Stomach smooth muscle (tissue), 2 donors: ENCODE data around the gene SUFU.
A peak's percentile ranks its signal among the peaks of the same experiment; 100 is the strongest.

ENCODE experiments used
- H3K27ac ChIP-seq: one replicate; pipeline ENCODE4 v1.7.0; 2013; ENCODE audit warnings: mild to moderate bottlenecking, low read length, inconsistent platforms
- H3K27me3 ChIP-seq, 2 donors: one replicate each; pipeline ENCODE4 v1.7.0; 2013; ENCODE audit warnings: low read length in 2 of 2; ENCODE audit not compliant: insufficient read depth in 2 of 2, control insufficient read depth in 1 of 2
- H3K36me3 ChIP-seq, 2 donors: one replicate each; pipeline ENCODE4 v1.7.0; 2013; ENCODE audit warnings: low read length in 2 of 2; ENCODE audit not compliant: control insufficient read depth in 2 of 2, insufficient read depth in 2 of 2
- H3K4me1 ChIP-seq: one replicate; pipeline ENCODE4 v1.7.0; 2013; ENCODE audit warnings: low read length; ENCODE audit not compliant: control insufficient read depth, insufficient read depth
- H3K4me3 ChIP-seq, 2 donors: one replicate each; pipeline ENCODE4 v1.7.0; 2013; ENCODE audit warnings: low read length in 2 of 2
- H3K9ac ChIP-seq, 2 donors: one replicate each; pipeline ENCODE4 v1.7.0; 2013; ENCODE audit warnings: low read length in 2 of 2, mild to moderate bottlenecking in 1 of 2
- H3K9me3 ChIP-seq, 2 donors: one replicate each; pipeline ENCODE4 v1.7.0; 2013; ENCODE audit warnings: low read length in 2 of 2; ENCODE audit not compliant: control insufficient read depth in 2 of 2
- donor health status: healthy.
- donor health status: Pancreatic carcinoma.

The SUFU gene

GRCh38 chr10:102617816-102618215, 114.0 kb downstream of the SUFU start:
- Histone ChIP-seq H3K9ac (peak overlapping the region in 1 of 2 donors; percentile 2), H3K9me3 (no peaks in the 10 kb centered on the region), H3K27me3 (no peaks in the 10 kb centered on the region), H3K4me3 (no peak overlapping the region), H3K27ac (peak overlapping the region; percentile 64), H3K36me3 (peaks cover 5 to 9% of the 10 kb centered on the region in 2 donors), H3K4me1 (peaks cover 76% of the 10 kb centered on the region)

GRCh38 chr10:102619281-102619981, 115.7 kb downstream of the SUFU start:
- H3K4me1 ChIP-seq, result peaks cover 72% of the 10 kb centered on the region
- peaks cover 5 to 9% of the 10 kb centered on the region in 2 donors for H3K36me3 ChIP-seq
- no peaks in the 10 kb centered on the region for H3K9me3 ChIP-seq
- H3K27me3 ChIP-seq, result no peaks in the 10 kb centered on the region
- H3K27ac ChIP-seq, result peak overlapping the region; percentile 64
- H3K9ac ChIP-seq, result no peak overlapping the region
- H3K4me3 ChIP-seq, result peak overlapping the region in 1 of 2 donors; percentile 35

- Histone ChIP-seq H3K36me3 (peaks cover 5 to 9% of the 10 kb centered on the region in 2 donors), H3K27ac (peak overlapping the region; percentile 60), H3K4me3 (peak overlapping the region in 1 of 2 donors; percentile 35), H3K9me3 (no peaks in the 10 kb centered on the region), H3K9ac (no peak overlapping the region), H3K27me3 (no peaks in the 10 kb centered on the region), H3K4me1 (peaks cover 74% of the 10 kb centered on the region)
Observed at GRCh38 chr10:102620138-102620590, 116.4 kb downstream of the SUFU start.

GRCh38 chr10:102620591-102621442, 117.0 kb downstream of the SUFU start:
- no peaks in the 10 kb centered on the region for H3K9me3 ChIP-seq
- no peak overlapping the region for H3K4me3 ChIP-seq
- H3K27ac ChIP-seq, result peak overlapping the region; percentile 60
- H3K9ac ChIP-seq, result no peak overlapping the region
- H3K27me3 ChIP-seq, result no peaks in the 10 kb centered on the region
- peaks cover 5 to 9% of the 10 kb centered on the region in 2 donors for H3K36me3 ChIP-seq
- peaks cover 74% of the 10 kb centered on the region for H3K4me1 ChIP-seq

- H3K9me3 ChIP-seq, result no peaks in the 10 kb centered on the region
- peak overlapping the region; percentile 60 for H3K27ac ChIP-seq
- no peak overlapping the region for H3K9ac ChIP-seq
- peaks cover 2 to 9% of the 10 kb centered on the region in 2 donors for H3K36me3 ChIP-seq
- H3K27me3 ChIP-seq, result no peaks in the 10 kb centered on the region
- peak overlapping the region in 1 of 2 donors; percentile 40 for H3K4me3 ChIP-seq
- peaks cover 76% of the 10 kb centered on the region for H3K4me1 ChIP-seq
Observed at GRCh38 chr10:102621443-102622325, 117.9 kb downstream of the SUFU start.

- Histone ChIP-seq H3K36me3 (no peaks in the 10 kb centered on the region), H3K9ac (no peak overlapping the region), H3K4me3 (no peak overlapping the region), H3K27me3 (no peaks in the 10 kb centered on the region), H3K9me3 (no peaks in the 10 kb centered on the region), H3K4me1 (peaks cover 84% of the 10 kb centered on the region), H3K27ac (peak overlapping the region; percentile 98)
Observed at GRCh38 chr10:102624094-102624493, 120.3 kb downstream of the SUFU start.

- Histone ChIP-seq H3K9ac (peak overlapping the region in 1 of 2 donors; percentile 5), H3K4me1 (peaks cover 83% of the 10 kb centered on the region), H3K27ac (peak overlapping the region; percentile 98), H3K36me3 (no peaks in the 10 kb centered on the region), H3K4me3 (peak overlapping the region in 1 of 2 donors; percentile 1), H3K27me3 (no peaks in the 10 kb centered on the region), H3K9me3 (no peaks in the 10 kb centered on the region)
Observed at GRCh38 chr10:102624751-102625645, 121.2 kb downstream of the SUFU start.

- Histone ChIP-seq H3K27ac (peak overlapping the region; percentile 98), H3K27me3 (no peaks in the 10 kb centered on the region), H3K9ac (no peak overlapping the region), H3K4me3 (no peak overlapping the region), H3K36me3 (peaks cover 0 to 2% of the 10 kb centered on the region in 2 donors), H3K4me1 (peaks cover 76% of the 10 kb centered on the region), H3K9me3 (no peaks in the 10 kb centered on the region)
Observed at GRCh38 chr10:102626026-102626685, 122.4 kb downstream of the SUFU start.

- Histone ChIP-seq H3K27ac (peak overlapping the region; percentile 98), H3K9me3 (no peaks in the 10 kb centered on the region), H3K27me3 (no peaks in the 10 kb centered on the region), H3K4me1 (peaks cover 71% of the 10 kb centered on the region), H3K4me3 (peak overlapping the region; percentile 3 to 42), H3K36me3 (peaks cover 0 to 2% of the 10 kb centered on the region in 2 donors), H3K9ac (peak overlapping the region; percentile 68 to 75)
Observed at GRCh38 chr10:102627291-102627735, 123.5 kb downstream of the SUFU start.
